ENCODE results near the gene ZNF80.
A peak's percentile ranks its signal among the peaks of the same experiment; 100 is the strongest.

The ZNF80 gene

DNA sequence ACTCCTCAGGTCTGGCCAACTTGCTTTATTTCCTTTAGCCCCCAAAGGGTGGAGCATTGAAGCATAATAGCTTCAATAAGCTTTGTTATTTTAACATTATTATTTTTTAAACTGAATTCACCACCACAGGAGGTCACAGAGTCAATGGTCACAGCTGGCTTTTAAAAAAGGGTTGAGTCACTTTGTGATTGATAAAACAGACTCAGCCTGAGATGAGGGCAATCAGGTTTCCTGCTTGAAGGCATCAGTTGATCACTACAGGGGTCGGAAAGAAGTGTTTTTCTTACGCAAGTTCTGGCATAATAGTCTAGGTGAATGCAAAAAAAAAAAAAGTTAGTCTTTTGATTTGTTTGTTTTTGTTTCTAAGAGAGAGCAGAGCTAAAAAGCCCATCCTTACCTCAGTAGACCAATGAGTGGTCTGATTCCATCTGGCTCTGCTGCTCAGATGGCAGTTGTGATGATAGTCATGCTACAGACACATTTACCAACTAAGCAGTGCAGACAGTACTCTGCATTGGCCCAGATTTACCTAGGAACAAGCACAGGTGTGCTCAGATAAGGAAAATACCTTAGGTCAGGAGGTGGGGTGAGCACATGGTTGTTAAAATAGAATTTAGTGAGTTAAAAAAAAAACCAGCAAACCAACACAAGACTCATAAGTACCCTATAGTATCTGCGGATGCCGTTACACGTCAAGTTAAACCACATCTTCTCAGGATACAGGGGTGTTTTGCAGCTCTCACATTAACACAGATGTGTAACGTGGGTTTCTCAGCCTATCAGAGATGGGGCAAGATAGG is 22.6 kb downstream of the ZNF80 start:
- H3K27me3 Mint-ChIP-seq, result no peaks in the 10 kb centered on the region
- peaks cover 8% of the 10 kb centered on the region for H3K4me1 Mint-ChIP-seq
- no peak overlapping the region for H3K27ac Mint-ChIP-seq
- DNase-seq, result peak; percentile 46
- H3K4me3 Mint-ChIP-seq, result no peak overlapping the region
- CTCF ChIA-PET, result interaction anchor here (0.7 to 2.5 kb wide), 4 partner anchors 10 to 1808 kb away, joined by 3 to 16 read pairs (median 6); no protein-coding TSS in a partner anchor
- no peaks in the 10 kb centered on the region for H3K9me3 Mint-ChIP-seq
- H3K36me3 Mint-ChIP-seq, result peaks cover 8% of the 10 kb centered on the region

DNA sequence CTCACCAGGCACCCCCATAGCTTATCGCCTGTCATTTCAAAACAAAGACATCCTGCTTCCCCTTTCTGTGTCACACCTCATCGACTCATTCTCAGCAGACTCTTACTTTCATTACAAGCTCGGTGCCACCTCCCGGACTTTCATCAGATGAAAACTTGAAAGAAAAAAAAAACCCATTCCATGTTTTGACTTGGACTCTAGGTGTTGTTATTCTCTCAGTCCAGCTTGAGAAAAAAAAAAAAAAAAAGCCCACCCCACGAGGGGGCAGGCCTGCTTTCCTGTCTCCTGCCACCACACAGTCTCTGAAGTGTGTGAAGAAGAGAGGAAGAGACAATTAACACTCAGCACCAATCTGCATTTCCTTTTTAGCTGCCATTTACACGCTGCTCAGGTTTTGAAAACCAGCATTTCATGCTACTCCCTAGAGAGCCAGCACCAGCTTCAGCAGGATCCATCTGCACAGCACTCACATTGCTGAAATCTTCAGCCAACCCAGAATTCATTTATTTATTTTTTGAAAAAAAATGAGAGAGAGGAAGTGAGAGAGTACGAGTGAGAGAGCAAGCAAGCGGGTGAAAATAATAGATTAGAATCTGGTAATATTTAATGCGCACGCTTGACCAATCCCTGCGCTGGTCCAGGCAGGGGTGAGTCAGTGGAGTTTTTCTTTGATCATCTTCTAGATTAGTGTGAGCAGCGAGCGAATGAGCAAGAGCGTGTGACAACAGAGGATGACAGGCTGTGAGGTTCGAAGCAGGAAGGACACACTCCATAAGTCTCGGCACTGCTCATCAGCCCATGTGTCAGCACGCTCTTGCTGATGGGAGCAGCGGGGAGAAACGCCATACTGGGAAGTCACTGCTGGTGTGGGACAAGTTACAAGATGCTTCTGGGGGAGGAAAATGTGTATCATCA is 23.5 kb downstream of the ZNF80 start:
- Mint-ChIP-seq H3K4me3 (no peak overlapping the region), H3K27ac (no peak overlapping the region), H3K36me3 (peaks cover 8% of the 10 kb centered on the region), H3K27me3 (no peaks in the 10 kb centered on the region), H3K9me3 (no peaks in the 10 kb centered on the region), H3K4me1 (peaks cover 2% of the 10 kb centered on the region)
- CTCF ChIA-PET, result interaction anchor here (0.7 to 2.6 kb wide), 13 partner anchors 9 to 479 kb away, joined by 3 to 16 read pairs (median 6); no protein-coding TSS in a partner anchor
- peak; percentile 75 for DNase-seq

DNA sequence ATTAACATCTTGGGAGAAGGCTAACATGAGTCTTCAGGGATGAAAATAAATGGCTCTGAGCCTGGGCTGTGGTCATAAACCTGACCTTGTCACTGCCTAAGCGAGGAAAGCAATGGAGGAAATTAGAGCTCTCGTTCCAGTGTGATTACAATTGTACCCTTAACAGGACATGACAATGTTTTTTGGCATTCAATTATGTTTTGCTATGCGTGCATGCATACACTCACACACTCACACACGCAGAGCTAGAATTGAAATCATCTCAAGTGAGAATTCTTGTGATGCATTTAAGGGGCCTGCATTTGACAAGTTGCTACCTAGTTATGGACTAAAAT is 24.1 kb downstream of the ZNF80 start:
- Mint-ChIP-seq H3K27ac (no peak overlapping the region), H3K27me3 (no peaks in the 10 kb centered on the region), H3K9me3 (no peaks in the 10 kb centered on the region), H3K36me3 (peaks cover 8% of the 10 kb centered on the region), H3K4me3 (no peak overlapping the region), H3K4me1 (no peaks in the 10 kb centered on the region)
- no peak for DNase-seq
- CTCF ChIA-PET, result interaction anchor here (0.7 to 2.6 kb wide), 13 partner anchors 9 to 478 kb away, joined by 3 to 16 read pairs (median 6); no protein-coding TSS in a partner anchor

DNA sequence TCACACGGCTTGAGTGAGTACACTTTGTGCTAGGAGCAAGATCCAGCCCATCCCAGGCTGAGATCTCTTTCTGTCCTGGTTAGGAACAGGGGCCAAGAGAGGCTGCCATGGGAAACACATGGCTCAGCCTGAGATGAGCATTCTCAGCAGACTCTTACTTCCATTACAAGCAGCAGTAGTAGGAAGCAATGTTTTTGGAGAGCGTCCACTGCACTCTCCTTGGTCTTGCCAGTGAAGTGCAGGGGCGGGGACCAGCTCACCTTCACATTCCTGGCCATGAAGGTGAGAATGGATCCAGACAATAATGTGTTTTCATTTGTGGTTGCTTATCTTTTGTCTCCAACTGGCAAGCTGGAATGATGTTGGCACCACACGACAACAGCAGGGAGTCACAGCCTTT is 24.7 kb downstream of the ZNF80 start:
- Mint-ChIP-seq H3K27ac (no peak overlapping the region), H3K4me3 (no peak overlapping the region), H3K27me3 (no peaks in the 10 kb centered on the region), H3K9me3 (no peaks in the 10 kb centered on the region), H3K4me1 (no peaks in the 10 kb centered on the region), H3K36me3 (peaks cover 6% of the 10 kb centered on the region)
- CTCF ChIA-PET, result interaction anchor here (1.2 to 2.6 kb wide), 7 partner anchors 8 to 206 kb away, joined by 6 to 16 read pairs (median 6); no protein-coding TSS in a partner anchor
- no peak for DNase-seq

DNA sequence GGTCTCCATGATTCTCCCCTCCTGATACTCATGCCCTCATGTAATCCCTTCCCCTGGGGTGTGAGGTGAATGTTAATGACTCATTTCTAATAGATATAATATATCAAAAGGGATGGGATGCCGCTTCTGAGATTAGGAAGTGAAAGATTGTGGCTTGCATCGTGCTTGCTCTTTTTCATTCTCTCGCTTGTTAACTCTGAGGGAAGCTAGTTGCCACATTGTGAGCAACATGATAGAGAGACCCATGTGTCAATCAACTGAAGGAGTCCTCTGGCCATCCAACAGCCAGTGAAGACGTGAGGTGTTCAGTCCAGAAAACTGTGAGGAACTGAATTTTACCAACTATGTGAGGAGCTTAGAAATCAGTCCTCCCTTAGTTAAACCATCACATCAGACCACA is 29.6 kb downstream of the ZNF80 start:
- Mint-ChIP-seq H3K36me3 (no peaks in the 10 kb centered on the region), H3K4me1 (no peaks in the 10 kb centered on the region), H3K27ac (no peak overlapping the region), H3K27me3 (no peaks in the 10 kb centered on the region), H3K4me3 (no peak overlapping the region), H3K9me3 (no peaks in the 10 kb centered on the region)
- CTCF ChIA-PET, result interaction anchor here (1.7 kb wide), 1 partner anchor 211 kb away, joined by 5 read pairs; no protein-coding TSS in a partner anchor
- no peak for DNase-seq

DNA sequence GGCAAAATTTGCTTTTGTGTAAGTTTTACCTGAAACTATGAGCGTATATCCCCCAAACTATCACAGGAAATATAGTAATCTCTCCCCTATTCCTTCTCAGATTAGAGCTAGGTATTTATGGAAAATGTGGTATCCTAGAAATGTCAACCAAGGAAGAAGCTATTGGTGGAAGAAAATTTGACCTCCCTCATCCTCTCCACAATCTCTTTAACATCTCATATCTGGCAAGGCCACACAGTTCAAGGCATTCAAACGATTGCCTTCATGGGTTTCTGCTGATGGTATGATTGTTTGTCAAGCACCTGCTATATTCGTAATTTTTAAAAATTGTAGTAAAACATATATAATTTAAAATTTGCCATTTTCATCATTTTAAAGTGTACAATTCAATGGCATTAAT is 31.0 kb downstream of the ZNF80 start:
- Mint-ChIP-seq H3K4me3 (no peak overlapping the region), H3K4me1 (no peaks in the 10 kb centered on the region), H3K9me3 (no peaks in the 10 kb centered on the region), H3K27me3 (no peaks in the 10 kb centered on the region), H3K36me3 (no peaks in the 10 kb centered on the region), H3K27ac (no peak overlapping the region)
- DNase-seq, result no peak
- CTCF ChIA-PET, result no interaction called here

DNA sequence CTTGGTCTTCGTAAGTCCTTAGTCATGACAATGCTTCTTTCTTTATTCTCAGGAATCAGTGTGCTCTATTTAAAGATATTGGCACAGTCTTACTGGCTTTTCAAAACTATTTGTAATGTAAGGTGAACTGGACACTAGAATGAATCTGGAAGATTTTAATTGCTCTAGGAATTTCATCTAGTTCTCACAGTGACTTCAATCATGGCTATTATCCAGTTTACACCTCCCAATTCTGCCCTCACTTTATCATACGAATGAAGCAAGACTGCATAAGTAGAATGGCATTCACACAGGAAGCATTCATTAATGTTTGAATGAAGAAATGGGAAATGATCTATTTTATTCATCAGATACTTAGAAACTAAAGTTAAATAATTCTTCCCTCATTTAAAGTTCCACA is 31.8 kb downstream of the ZNF80 start:
- Mint-ChIP-seq H3K27ac (no peak overlapping the region), H3K27me3 (no peaks in the 10 kb centered on the region), H3K9me3 (no peaks in the 10 kb centered on the region), H3K4me3 (no peak overlapping the region), H3K36me3 (no peaks in the 10 kb centered on the region), H3K4me1 (no peaks in the 10 kb centered on the region)
- CTCF ChIA-PET, result interaction anchor here (1.4 kb wide), 1 partner anchor 85 kb away, joined by 5 read pairs; no protein-coding TSS in a partner anchor
- no peak for DNase-seq

DNA sequence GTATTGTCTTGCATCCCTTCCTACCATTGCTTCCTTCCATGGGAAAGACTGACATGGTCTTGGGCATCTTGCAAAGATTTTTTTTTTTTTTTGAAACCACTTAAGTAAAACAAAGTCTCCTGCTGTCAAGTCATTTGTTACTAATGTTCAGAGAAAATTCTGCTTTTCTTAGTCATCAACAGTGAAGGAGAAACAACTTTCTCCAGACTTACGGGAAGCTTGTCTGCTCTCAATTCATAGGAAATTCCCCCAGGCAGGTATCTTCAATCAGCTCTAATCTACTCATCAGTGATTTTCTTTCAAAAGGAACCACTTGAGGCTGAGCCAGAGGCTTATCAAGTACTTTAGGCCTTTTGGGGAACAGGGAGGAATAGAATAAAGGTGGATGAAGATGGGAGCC is 42.6 kb downstream of the ZNF80 start:
- no peaks in the 10 kb centered on the region for H3K27me3 Mint-ChIP-seq
- no peak for DNase-seq
- no peak overlapping the region for H3K27ac Mint-ChIP-seq
- H3K36me3 Mint-ChIP-seq, result no peaks in the 10 kb centered on the region
- H3K9me3 Mint-ChIP-seq, result no peaks in the 10 kb centered on the region
- no peaks in the 10 kb centered on the region for H3K4me1 Mint-ChIP-seq
- CTCF ChIA-PET, result no interaction called here
- H3K4me3 Mint-ChIP-seq, result no peak overlapping the region

DNA sequence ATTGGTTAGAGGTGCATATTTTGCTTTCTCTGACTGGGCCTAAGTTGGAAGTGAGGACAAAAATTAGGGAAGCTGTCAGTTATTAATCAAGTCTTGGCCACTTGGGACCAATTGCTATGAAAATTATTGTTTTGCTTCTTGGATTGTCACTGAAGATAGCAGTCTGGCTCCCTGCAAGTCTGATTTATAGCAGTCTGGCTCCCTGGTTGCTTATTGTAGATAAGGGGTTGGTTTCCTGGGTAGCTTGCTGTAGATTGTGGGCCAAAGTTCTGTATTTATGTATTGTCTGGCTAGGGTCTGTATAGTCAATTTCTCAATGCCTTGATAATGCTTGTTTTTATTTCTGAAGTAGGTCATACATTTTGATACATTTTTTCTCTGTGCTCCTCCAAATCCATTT is 45.2 kb downstream of the ZNF80 start:
- no peak for DNase-seq
- CTCF ChIA-PET, result interaction anchor here (2.4 kb wide), 1 partner anchor 37 kb away, joined by 6 read pairs; no protein-coding TSS in a partner anchor
- no peaks in the 10 kb centered on the region for H3K27me3 Mint-ChIP-seq
- no peak overlapping the region for H3K27ac Mint-ChIP-seq
- H3K36me3 Mint-ChIP-seq, result no peaks in the 10 kb centered on the region
- H3K4me3 Mint-ChIP-seq, result no peak overlapping the region
- no peaks in the 10 kb centered on the region for H3K4me1 Mint-ChIP-seq
- no peaks in the 10 kb centered on the region for H3K9me3 Mint-ChIP-seq

DNA sequence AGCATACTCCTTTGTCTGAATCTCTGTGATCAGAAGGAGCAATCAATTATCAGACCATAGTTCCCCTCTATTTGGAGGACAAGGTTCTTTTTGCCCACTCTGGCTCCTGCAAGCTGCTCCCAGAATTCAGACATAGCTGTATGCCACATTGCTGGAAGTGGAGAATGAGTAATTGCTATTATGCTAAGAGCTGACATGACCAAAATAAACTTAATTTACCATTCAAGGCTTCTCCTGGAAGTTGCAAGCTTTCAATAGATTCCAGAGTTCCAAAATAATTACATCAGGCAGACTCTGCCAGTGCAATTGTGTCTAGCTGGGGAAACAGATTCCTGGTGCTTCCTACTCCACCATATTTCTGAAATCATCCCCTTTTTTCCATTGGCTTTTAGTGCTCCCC is 50.9 kb downstream of the ZNF80 start:
- Mint-ChIP-seq H3K36me3 (no peaks in the 10 kb centered on the region), H3K27me3 (peaks cover 6% of the 10 kb centered on the region), H3K27ac (no peak overlapping the region), H3K9me3 (peaks cover 6% of the 10 kb centered on the region), H3K4me3 (no peak overlapping the region), H3K4me1 (no peaks in the 10 kb centered on the region)
- CTCF ChIA-PET, result no interaction called here
- no peak for DNase-seq
